ENCODE measurements around the gene ZNF529. TPM values are rescaled to one million over a fixed set of nuclear protein-coding genes. Genes with fewer than 3 reads are reported as not detected.

ZNF529 gene
- 7.0 and 8.0 TPM in 2 replicates for total RNA-seq

DNA sequence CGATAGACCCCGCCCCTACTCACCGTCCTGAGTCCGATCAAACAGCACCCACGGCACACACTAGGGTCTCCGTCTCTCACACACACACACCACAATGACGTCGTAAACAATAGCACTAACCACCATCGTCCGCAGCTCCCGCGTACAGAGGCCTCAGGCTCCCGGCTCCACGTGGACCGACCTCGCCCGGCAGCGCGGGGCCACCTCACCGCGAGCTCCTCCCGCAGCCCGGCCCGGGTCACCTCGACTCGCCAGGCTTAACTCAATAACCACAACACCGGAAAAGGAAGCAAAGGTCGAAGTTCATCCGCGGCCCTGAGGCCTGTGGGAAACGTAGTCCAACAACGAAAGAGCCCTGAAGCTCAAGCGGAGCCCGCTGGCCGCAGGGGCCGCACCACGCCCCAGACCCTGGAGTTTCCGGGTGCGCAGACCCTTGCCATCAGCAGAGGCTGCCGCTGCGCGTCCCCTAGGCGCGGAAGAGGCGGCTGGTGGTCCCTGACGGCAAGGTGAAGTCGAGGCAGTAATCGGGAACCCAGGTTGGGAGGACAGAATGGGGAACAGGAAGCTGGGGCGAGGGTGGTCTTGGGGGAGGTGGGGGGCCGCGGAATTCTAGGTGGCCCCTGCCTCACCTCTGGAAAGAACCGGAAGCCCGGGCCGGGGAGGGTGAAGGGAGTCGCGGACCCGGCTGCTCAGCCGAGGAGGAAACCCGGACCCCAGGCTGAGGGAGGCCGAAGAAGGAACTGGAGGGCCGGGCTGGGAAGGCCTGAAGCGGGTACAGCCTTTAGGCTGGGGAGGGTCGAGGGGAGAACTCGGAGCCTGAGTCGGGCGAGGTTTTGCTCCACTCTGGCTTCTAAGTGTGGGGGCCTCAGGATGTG, at the start of gene ZNF529:
Gene ZNF529 (minus strand): TSS at position 273 of the 875 bp plus-strand sequence. CDS start 946 bp downstream, outside the sequence.

DNA sequence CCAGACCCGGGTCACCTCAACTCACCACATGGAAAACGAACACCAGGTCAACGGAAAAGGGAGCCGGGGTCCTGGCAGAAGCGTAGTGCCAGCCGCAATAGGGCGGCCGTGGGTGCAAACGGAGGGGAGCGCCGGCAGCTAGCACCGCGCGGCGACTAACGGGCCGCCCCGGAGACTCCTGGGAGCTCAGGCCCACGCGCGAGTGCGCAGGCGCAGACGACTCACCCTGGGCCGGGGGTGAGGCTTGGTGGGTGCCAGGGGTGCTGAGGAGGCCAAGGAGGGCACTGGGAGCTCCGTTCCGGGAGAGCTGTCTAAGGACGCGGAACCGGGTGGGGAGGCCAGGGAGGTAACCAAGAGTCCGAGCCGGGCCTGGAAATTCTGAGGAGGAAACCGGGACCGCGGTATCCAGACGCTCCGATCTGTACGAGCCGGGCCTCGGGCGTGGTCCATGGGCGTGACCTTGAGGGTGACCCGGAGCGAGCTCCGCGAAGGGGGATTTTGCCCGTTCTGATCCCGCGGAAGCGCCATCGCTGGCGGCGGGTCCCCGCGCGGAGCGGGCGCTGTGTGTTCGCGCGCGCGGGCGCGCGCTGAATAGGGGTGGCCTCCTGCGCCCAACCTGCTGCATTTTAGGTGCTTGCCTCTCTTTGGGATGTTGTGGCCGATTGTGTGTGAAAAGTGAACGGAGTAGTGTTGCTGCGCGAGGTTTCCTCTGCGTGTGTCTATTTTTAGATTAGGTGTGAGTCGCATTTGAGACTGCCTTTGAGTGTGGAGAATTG, 32.2 kb upstream of the ZNF529 start, which contains the start of gene ZNF382:
Gene ZNF382 (plus strand): TSS at position 213 of the 776 bp plus-strand sequence. CDS start 4,602 bp downstream, outside the sequence.

DNA sequence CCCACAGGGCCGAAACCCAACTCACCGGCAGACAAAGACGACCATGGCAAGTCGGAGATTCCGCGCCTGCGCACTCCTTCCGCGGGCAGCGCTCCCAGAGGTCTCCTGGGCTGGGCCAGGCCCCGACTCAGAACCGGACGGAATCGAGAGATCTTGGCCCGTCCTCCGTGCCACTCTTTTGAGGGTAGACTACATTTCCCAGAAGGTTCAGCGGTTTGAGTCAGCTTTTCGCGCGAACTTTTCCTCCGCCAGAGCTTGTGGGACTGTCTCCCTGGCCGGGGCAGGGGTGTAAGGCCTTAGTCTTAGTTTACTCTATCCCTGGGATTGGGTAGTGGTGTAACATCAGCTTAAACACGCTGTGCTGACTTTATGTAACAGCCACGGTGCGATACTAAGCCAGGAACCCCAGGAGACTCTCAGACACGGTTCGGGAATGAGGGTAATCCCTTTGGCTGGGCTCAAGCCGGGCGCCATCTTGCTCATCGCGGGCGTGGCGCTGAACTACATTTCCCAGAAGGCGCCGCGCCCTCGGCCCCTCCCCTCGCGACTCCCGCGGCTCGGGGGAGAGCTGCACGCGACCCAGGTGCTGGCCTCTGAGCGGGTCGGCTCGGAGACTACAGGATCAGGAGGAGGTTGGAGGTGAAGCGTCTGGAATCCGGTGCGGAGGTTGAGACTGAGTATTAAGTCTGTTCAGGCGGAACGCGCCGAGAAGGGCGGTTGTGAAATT, 44.7 kb downstream of the ZNF529 start, which contains the start of gene ZNF260:
Gene ZNF260 (minus strand): TSS at position 78 of the 727 bp plus-strand sequence. CDS start 13,033 bp downstream, outside the sequence.

Other genes starting within 250 kb of the ZNF529 start
- gene ZFP14, start 194.1 kb downstream of the ZNF529 start, total RNA-seq = 3.8 and 4.1 TPM in 2 replicates
- gene ZFP82, start 154.6 kb downstream of the ZNF529 start, total RNA-seq = 3.7 and 5.4 TPM in 2 replicates
- gene ZNF566, start 83.7 kb downstream of the ZNF529 start, total RNA-seq = 7.7 and 8.1 TPM in 2 replicates
- gene ZNF260, start 45.0 kb downstream of the ZNF529 start, total RNA-seq = 8.4 and 11.9 TPM in 2 replicates
- 6.4 and 7.0 TPM in 2 replicates for gene ZNF382, start 32.0 kb upstream of the ZNF529 start, total RNA-seq
- 9.4 and 13.3 TPM in 2 replicates for gene ZNF461, start 93.5 kb upstream of the ZNF529 start, total RNA-seq
- gene ZNF567, start 114.3 kb upstream of the ZNF529 start, total RNA-seq = 5.0 and 5.6 TPM in 2 replicates
- gene ZNF850, start 199.5 kb upstream of the ZNF529 start, total RNA-seq = 1.6 and 1.7 TPM in 2 replicates

All from smooth muscle cell of bladder (primary cell).